Chondrocyte (in vitro differentiated cells): Measurements from ENCODE around the gene EXOSC1. TPM values are rescaled to one million over a fixed set of nuclear protein-coding genes. Genes with fewer than 3 reads are reported as not detected.
A peak's percentile ranks its signal among the peaks of the same experiment; 100 is the strongest.

Experiments
- DNase-seq: peaks from one replicate; pipeline ENCODE4 v3.0.0; 2021; ENCODE audit warnings: mixed read lengths, low spot score
- H3K27ac Mint-ChIP-seq: one replicate; pipeline ENCODE4 v1.8.0; 2021; ENCODE audit warnings: mild to moderate bottlenecking, moderate library complexity, mixed read lengths; ENCODE audit not compliant: unreplicated experiment
- H3K27me3 Mint-ChIP-seq: 2 replicates; pipeline ENCODE4 v1.8.0; 2021; ENCODE audit warnings: low read depth, mixed read lengths
- H3K36me3 Mint-ChIP-seq: 2 replicates; pipeline ENCODE4 v1.8.0; 2021; ENCODE audit warnings: low read depth, mixed read lengths
- H3K4me1 Mint-ChIP-seq: 2 replicates; pipeline ENCODE4 v1.8.0; 2021; ENCODE audit warnings: low read depth, mild to moderate bottlenecking, mixed read lengths
- H3K4me3 Mint-ChIP-seq: one replicate; pipeline ENCODE4 v1.8.0; 2021; ENCODE audit warnings: mild to moderate bottlenecking, moderate library complexity, mixed read lengths; ENCODE audit not compliant: unreplicated experiment
- H3K9me3 Mint-ChIP-seq: 2 replicates; pipeline ENCODE4 v1.8.0; 2021; ENCODE audit warnings: low read depth, mixed read lengths
- CTCF ChIP-seq: fragments of 200-600 bp; sonication (generic); IDR thresholded peaks from 2 replicates; pipeline ENCODE4 v1.5.0; 2021; ENCODE audit warnings: antibody characterized with exemption, mild to moderate bottlenecking, moderate library complexity
- long read RNA-seq: library from polyadenylated mRNA; stranded (forward); transcript quantifications from one replicate; pipeline ENCODE4 v2.0.0, GENCODE V29; 2021
- total RNA-seq: library from RNA; stranded (reverse); gene quantifications from 3 replicates; pipeline ENCODE4 v1.2.1, GENCODE V29; 2021

EXOSC1 gene
- 28.6 to 41.2 TPM (median 28.7 TPM) in 3 replicates for total RNA-seq
- long read RNA-seq, transcript EXOSC1-204 (8 exons, 923 nt) = major isoform, 28 of 36 reads
- long read RNA-seq, partial matches to known transcripts = 0 of 36 reads
- long read RNA-seq, other reads (novel, unspliced or antisense) = 5 of 36 reads

GRCh38 chr10:97445722-97446639, at the start of gene EXOSC1, which contains the start of gene ZDHHC16:
Gene EXOSC1, minus strand, starts transcription at chr10:97446006. Its CDS starts 21 bp downstream, at chr10:97445985.
Gene ZDHHC16, plus strand, starts transcription at chr10:97446175. Its CDS starts 5,501 bp downstream, at chr10:97451676.
- Mint-ChIP-seq H3K4me3 (peak within 1 kb of the TSS; percentile 98), H3K9me3 (no peaks in the 10 kb centered on the region), H3K36me3 (peaks cover 7% of the 10 kb centered on the region), H3K4me1 (peaks cover 53% of the 10 kb centered on the region), H3K27ac (peak within 1 kb of the TSS; percentile 91), H3K27me3 (no peaks in the 10 kb centered on the region)
- peak; percentile 59 for TF ChIP-seq CTCF
- peak; percentile 94 for DNase-seq

DNA sequence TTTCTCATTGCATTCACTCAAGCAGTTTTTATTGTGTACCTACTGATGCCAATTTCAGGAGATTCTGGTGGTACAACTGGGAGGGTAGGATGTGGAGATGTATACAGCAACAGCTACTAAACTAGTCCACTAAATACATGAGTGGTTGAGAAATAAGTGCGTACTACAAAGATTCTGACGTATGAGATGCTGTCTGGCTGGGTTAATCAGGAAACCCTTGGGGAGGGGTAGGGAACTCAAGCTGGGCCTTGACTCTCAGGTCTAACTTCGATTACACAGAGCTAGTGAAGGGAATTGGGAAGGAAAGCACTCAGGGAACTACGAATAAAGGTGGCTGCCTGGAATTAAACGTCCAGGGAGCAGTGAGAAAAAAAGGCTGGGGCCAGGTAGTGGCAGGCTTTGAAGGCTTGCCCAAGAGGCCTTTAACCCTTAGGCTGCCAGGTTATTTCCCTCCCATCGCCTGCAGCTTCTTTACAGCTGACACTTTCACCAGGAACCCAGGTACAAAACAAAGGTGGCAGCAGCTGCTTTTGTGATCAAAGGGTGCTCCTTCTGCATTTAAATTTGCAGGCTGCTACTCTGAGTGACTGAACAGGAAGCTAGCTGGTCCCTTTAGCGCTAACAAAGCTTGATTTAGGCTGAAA, 49.2 kb upstream of the EXOSC1 start:
- no peak for DNase-seq
- no peak overlapping the region for H3K4me3 Mint-ChIP-seq
- no peaks in the 10 kb centered on the region for H3K27me3 Mint-ChIP-seq
- peak overlapping the region; percentile 53 for H3K27ac Mint-ChIP-seq
- no peaks in the 10 kb centered on the region for H3K9me3 Mint-ChIP-seq
- no peaks in the 10 kb centered on the region for H3K36me3 Mint-ChIP-seq
- peaks cover 47% of the 10 kb centered on the region for H3K4me1 Mint-ChIP-seq
- no peak for TF ChIP-seq CTCF

DNA sequence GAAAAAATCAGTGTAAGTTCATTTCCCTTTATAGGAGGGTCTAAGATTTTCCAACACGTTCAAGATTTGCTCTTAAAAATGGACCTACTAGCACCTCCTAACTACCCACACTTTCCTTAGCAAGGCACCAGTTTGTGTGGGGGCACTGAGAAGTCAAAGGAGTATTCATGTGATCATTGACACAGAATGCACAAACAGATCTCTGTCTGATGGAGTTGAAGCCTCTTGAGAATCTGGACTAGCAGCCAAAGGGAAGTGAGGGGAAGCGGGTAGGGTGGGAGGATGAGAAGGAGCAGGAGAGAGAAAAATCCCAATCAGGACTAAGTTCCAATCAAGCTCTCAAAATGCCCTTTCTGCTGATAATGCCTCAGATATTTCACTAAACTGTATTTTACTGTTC, 48.3 kb upstream of the EXOSC1 start:
- no peak for DNase-seq
- Mint-ChIP-seq H3K27me3 (no peaks in the 10 kb centered on the region), H3K4me3 (no peak overlapping the region), H3K27ac (peak overlapping the region; percentile 53), H3K36me3 (no peaks in the 10 kb centered on the region), H3K9me3 (no peaks in the 10 kb centered on the region), H3K4me1 (peaks cover 49% of the 10 kb centered on the region)
- TF ChIP-seq CTCF = no peak

DNA sequence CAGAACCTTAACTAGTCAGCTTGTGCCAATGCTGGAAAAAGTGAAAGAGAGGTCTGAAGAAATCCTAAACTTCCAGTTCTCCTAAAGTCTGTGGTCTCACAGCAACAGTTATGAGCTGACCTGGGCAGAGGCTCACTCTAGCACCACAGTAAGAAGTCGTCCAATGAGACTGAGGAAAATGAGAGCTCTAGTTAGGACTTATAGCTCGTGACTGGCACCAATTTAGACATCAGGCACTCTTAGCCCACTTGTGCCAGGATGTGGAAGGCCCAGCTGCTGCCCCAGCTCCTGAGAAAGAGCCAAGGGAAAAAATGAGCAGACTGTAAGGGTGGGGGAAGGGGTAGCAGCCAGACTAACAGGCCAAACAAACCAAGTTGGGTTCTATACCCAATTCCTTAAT, 44.8 kb upstream of the EXOSC1 start:
- Mint-ChIP-seq H3K9me3 (no peaks in the 10 kb centered on the region), H3K27me3 (no peaks in the 10 kb centered on the region), H3K36me3 (no peaks in the 10 kb centered on the region), H3K4me1 (peaks cover 36% of the 10 kb centered on the region), H3K27ac (peak overlapping the region; percentile 81), H3K4me3 (no peak overlapping the region)
- no peak for TF ChIP-seq CTCF
- DNase-seq = no peak

DNA sequence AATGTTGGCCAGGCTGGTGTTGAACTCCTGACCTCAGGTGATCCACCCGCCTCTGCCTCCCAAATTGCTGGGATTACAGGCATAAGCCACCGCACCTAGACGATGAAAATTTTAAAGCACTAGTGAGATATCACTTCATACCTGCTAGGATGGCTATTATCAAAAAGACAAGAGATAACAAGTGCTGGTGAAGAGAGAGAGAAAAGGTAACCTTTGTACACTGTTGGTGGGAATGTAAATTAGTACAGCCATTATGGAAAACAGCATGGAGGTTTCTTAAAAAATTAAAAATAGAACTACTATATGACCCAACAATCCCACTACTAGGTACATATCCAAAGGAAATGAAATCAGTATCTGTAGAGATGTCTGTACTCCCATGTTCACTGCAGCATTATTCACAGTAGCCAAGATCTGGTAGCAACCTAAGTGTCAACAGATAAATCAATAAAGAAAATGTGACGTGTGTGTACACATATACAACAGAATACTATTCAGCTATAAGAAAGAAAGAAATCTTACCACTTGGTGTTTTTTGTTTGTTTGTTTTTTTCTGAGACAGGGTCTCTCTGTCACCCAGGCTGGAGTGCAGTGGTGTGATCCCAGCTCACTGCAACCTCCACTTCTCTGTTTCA, 40.0 kb upstream of the EXOSC1 start:
- no peaks in the 10 kb centered on the region for H3K27me3 Mint-ChIP-seq
- H3K4me3 Mint-ChIP-seq = no peak overlapping the region
- H3K36me3 Mint-ChIP-seq = peaks cover 2% of the 10 kb centered on the region
- no peaks in the 10 kb centered on the region for H3K9me3 Mint-ChIP-seq
- peak overlapping the region; percentile 4 for H3K27ac Mint-ChIP-seq
- DNase-seq = no peak
- H3K4me1 Mint-ChIP-seq = peaks cover 23% of the 10 kb centered on the region
- no peak for TF ChIP-seq CTCF
